NCI-H146 (cell line): Measurements from ENCODE around the gene GAGE12D.
"Not testable (repeated sequence)": the region's sequence is repeated elsewhere in the genome, so short reads cannot be mapped to it uniquely, and the experiment has no call there.

Experiments used
- DNase-seq: peaks from one replicate; lab custom pipeline; 2025; lab: John Stamatoyannopoulos, UW

The GAGE12D gene

GRCh38 chrX:49541433-49541832 is at the start of gene GAGE12D:
Gene GAGE12D (plus strand): TSS chrX:49541733. CDS start chrX:49542888, 1,155 bp downstream.
- DNase-seq, result not testable (repeated sequence)

GRCh38 chrX:49531877-49532276 is 9.7 kb upstream of the GAGE12D start, which contains the start of gene GAGE12C:
Gene GAGE12C (plus strand): TSS chrX:49532177. CDS start chrX:49533332, 1,155 bp downstream.
- DNase-seq, result not testable (repeated sequence)

- not testable (repeated sequence) for DNase-seq
Measured at GRCh38 chrX:49550989-49551388, 9.5 kb downstream of the GAGE12D start, which contains the start of gene GAGE12E. Gene GAGE12E (plus strand): TSS chrX:49551289. CDS start chrX:49552444, 1,155 bp downstream.

- not testable (repeated sequence) for DNase-seq
Measured at GRCh38 chrX:49560542-49560941, 19.0 kb downstream of the GAGE12D start, which contains the start of gene GAGE12F. Gene GAGE12F (plus strand): TSS chrX:49560842. CDS start chrX:49561997, 1,155 bp downstream.

- DNase-seq, result not testable (repeated sequence)
Measured at GRCh38 chrX:49568728-49569127, 27.2 kb downstream of the GAGE12D start.

GRCh38 chrX:49569152-49569551 is 27.6 kb downstream of the GAGE12D start:
- DNase-seq, result not testable (repeated sequence)

GRCh38 chrX:49570100-49570499 is 28.6 kb downstream of the GAGE12D start, which contains the start of gene GAGE12G:
Gene GAGE12G (plus strand): TSS chrX:49570400. CDS start chrX:49571555, 1,155 bp downstream.
- not testable (repeated sequence) for DNase-seq

GRCh38 chrX:49579649-49580048 is 38.1 kb downstream of the GAGE12D start, which contains the start of gene GAGE12H:
Gene GAGE12H (plus strand): TSS chrX:49579949. CDS start chrX:49581104, 1,155 bp downstream.
- DNase-seq, result not testable (repeated sequence)

GRCh38 chrX:49589196-49589595 is 47.7 kb downstream of the GAGE12D start, which contains the start of gene GAGE2A:
Gene GAGE2A (plus strand): TSS chrX:49589496. CDS start chrX:49590651, 1,155 bp downstream.
- not testable (repeated sequence) for DNase-seq

- DNase-seq, result not testable (repeated sequence)
Measured at GRCh38 chrX:49589769-49590478, 48.4 kb downstream of the GAGE12D start.

GRCh38 chrX:49590488-49590887 is 49.0 kb downstream of the GAGE12D start:
- DNase-seq, result not testable (repeated sequence)
